BLaER1 treated with 17β-estradiol and CSF1 and Interleukin-3, amounts not matched to agents 10 nM and 100 nM (cell line): ENCODE results near the gene EFHD2.
A peak's percentile ranks its signal among the peaks of the same experiment; 100 is the strongest.
"Not testable (repeated sequence)": the region's sequence is repeated elsewhere in the genome, so short reads cannot be mapped to it uniquely, and the experiment has no call there.

Source experiments
- H3K27ac ChIP-seq, 11 experiments: shearing (Covaris generic); formaldehyde crosslinking; 2 replicates each; pipeline ENCODE4 v1.8.1; 2022
- H3K27me3 ChIP-seq, 11 experiments: shearing (Covaris generic); formaldehyde crosslinking; 2 replicates each; pipeline ENCODE4 v1.8.1; 2022
- H3K36me3 ChIP-seq, 11 experiments: shearing (Covaris generic); formaldehyde crosslinking; 2 replicates each; pipeline ENCODE4 v1.8.1; 2022
- H3K4me1 ChIP-seq, 10 experiments: shearing (Covaris generic); formaldehyde crosslinking; 2 replicates each; pipeline ENCODE4 v1.8.1; 2022
- H3K4me2 ChIP-seq, 11 experiments: shearing (Covaris generic); formaldehyde crosslinking; 2 replicates each; pipeline ENCODE4 v1.8.1; 2022
- H3K4me3 ChIP-seq, 10 experiments: shearing (Covaris generic); formaldehyde crosslinking; 2 replicates each; pipeline ENCODE4 v1.8.1; 2022
- H3K9ac ChIP-seq, 11 experiments: shearing (Covaris generic); formaldehyde crosslinking; 2 replicates each; pipeline ENCODE4 v1.8.1; 2022
- H3K9me3 ChIP-seq, 11 experiments: shearing (Covaris generic); formaldehyde crosslinking; replicated peaks in 1 of 11; 2 replicates each; pipeline ENCODE4 v1.8.1; 2022
- H4K20me1 ChIP-seq, 11 experiments: shearing (Covaris generic); formaldehyde crosslinking; 2 replicates each; pipeline ENCODE4 v1.8.1; 2022
- Cebpa-rat ChIP-seq, 11 experiments: shearing (Covaris generic); IDR thresholded peaks; 2 replicates each; pipeline ENCODE4 v1.8.1; 2022

EFHD2 gene

DNA sequence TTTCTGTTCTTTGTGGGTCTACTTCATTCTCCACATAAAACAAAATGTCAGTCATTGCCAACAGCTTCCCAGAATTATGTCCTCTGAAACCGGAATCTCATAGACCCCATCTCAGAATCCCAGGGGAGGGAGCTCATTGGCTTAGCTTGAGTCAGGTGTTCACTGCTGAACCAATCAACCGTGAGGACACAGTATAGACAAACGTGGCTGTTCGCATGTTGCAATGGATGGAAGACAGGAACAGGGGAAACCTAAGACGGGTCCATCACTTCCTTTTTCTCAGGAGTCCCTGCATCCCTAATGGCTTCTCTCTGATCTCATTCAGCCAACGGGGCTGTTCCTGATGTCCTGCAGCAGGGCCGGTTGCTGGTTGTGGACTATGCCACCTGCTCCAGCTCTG, 56.0 kb downstream of the EFHD2 start:
- Histone ChIP-seq H3K36me3 (no peaks in the 10 kb centered on the region), H3K4me1 (peaks cover 2 to 28% (median 9%) of the 10 kb centered on the region in 10 experiments), H4K20me1 (no peaks in the 10 kb centered on the region), H3K9ac (no peak overlapping the region), H3K9me3 (no peaks in the 10 kb centered on the region; a peak in 1 of 22 replicates), H3K4me3 (no peak overlapping the region), H3K27me3 (no peaks in the 10 kb centered on the region), H3K4me2 (peak overlapping the region in 3 of 11 experiments; percentile 6 to 23 (median 13); a peak in 2 of 22 replicates), H3K27ac (no peak overlapping the region)
- TF ChIP-seq Cebpa-rat (IDR thresholded peaks at IDR 0.05): no peak

DNA sequence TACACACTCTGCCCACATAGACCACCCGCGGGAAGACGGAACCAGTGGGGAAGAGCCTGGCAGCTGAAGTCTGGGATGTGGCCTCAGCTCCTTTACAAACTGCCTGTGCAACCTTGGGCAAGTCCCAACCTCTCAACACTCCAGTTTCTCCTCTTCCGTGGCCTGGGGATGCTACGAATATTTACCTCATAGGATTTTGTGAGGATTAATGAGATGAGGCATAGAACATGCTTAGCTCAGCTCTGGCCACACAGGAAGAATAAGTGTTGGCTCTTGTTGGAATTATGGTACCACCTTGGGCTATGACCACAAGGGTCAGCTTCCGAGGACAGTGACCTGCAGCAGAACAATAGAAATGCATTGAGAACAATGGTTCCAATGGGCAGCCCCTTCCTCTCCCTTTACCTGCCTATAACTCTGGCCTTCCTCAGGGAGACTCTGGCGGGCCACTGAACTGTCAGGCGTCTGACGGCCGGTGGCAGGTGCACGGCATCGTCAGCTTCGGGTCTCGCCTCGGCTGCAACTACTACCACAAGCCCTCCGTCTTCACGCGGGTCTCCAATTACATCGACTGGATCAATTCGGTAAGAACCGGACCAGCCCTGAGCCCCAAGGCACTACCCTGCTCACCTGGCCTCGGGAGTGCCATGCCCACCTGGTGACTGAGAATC, 57.4 kb downstream of the EFHD2 start:
- not testable (repeated sequence) for H3K9ac ChIP-seq, H3K27ac ChIP-seq, H3K4me3 ChIP-seq, H3K4me2 ChIP-seq, H3K9me3 ChIP-seq, H4K20me1 ChIP-seq, H3K36me3 ChIP-seq, H3K27me3 ChIP-seq
- peaks cover 0 to 26% (median 3%) of the 10 kb centered on the region in 10 experiments; a peak in 10 of 20 replicates for H3K4me1 ChIP-seq

GRCh38 chr1:15468145-15468544, 58.5 kb downstream of the EFHD2 start:
- no peak overlapping the region for H3K9ac ChIP-seq
- no peaks in the 10 kb centered on the region for H3K36me3 ChIP-seq

GRCh38 chr1:15469361-15469760, 59.7 kb downstream of the EFHD2 start:
- Histone ChIP-seq H3K27me3 (no peaks in the 10 kb centered on the region), H3K9ac (no peak overlapping the region), H3K4me3 (no peak overlapping the region), H3K36me3 (no peaks in the 10 kb centered on the region), H3K4me1 (peaks cover 0 to 17% (median 3%) of the 10 kb centered on the region in 10 experiments; a peak in 10 of 20 replicates), H3K9me3 (no peaks in the 10 kb centered on the region; a peak in 2 of 22 replicates), H3K27ac (no peak overlapping the region), H4K20me1 (no peaks in the 10 kb centered on the region), H3K4me2 (no peak overlapping the region)
- TF ChIP-seq Cebpa-rat (IDR thresholded peaks at IDR 0.05): no peak

More at GRCh38 chr1:15468145-15468544, 58.5 kb downstream of the EFHD2 start:
- Histone ChIP-seq H3K4me2 (no peak overlapping the region), H3K27me3 (no peaks in the 10 kb centered on the region), H3K9me3 (no peaks in the 10 kb centered on the region; a peak in 2 of 22 replicates), H4K20me1 (no peaks in the 10 kb centered on the region), H3K27ac (no peak overlapping the region), H3K4me3 (no peak overlapping the region), H3K4me1 (peaks cover 0 to 26% (median 3%) of the 10 kb centered on the region in 10 experiments; a peak in 10 of 20 replicates)
- TF ChIP-seq Cebpa-rat (IDR thresholded peaks at IDR 0.05): no peak

DNA sequence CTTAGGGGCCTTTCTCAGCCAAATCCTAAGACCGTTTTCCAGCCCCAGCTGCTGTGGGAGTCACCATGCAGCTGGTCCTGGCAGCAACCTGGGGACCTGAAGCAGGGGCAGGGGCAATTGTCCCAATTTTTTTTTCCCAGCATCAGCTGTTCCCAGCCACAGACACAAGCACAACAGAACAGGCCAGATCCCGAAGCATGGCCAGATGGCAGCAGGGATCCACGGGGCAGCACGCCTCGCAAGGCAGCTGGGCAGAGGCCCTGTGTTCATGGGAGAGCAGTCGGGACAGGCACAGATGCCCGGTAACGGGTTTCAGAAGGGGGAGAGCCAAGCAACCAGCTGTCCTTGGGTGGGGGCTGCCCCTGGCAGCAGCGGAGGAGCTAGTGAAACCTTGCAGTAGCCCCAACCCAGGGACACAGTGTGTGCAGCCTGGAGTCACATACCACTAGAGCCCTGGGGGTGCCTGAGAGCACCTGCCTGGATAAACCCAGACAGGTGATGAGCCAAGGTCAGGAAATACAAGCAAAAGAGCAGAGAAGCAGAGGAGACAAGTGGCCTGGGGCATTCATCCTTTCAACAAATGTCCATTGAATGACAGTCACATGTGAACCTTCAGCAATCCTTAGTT, 60.2 kb downstream of the EFHD2 start:
- H3K27me3 ChIP-seq, H3K36me3 ChIP-seq, H3K4me2 ChIP-seq, H3K27ac ChIP-seq, H3K9ac ChIP-seq, H4K20me1 ChIP-seq, H3K4me3 ChIP-seq, H3K9me3 ChIP-seq: not testable (repeated sequence)
- H3K4me1 ChIP-seq: peaks cover 0 to 11% (median 3%) of the 10 kb centered on the region in 10 experiments; a peak in 9 of 20 replicates

DNA sequence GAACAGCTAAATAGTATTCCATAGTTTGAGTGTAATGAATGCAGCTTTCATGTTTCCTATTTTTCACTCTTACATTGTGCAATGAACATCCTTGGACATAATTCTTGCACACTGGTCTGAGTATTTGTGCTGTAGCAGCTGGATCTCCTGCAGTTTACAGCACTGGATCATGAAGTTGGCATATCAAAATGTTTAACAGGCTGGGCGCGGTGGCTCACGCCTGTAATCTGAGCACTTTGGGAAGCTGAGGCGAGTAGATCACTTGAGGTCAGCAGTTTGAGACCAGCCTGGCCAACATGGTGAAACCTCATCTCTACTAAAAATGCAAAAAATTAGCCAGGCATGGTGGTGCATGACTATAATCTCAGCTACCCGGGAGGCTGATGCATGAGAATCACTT, 61.4 kb downstream of the EFHD2 start:
- H3K27ac ChIP-seq, H3K9ac ChIP-seq, H3K4me1 ChIP-seq, H3K36me3 ChIP-seq, H3K4me2 ChIP-seq, H4K20me1 ChIP-seq, H3K4me3 ChIP-seq, H3K9me3 ChIP-seq, H3K27me3 ChIP-seq: not testable (repeated sequence)

GRCh38 chr1:15471723-15472122, 62.0 kb downstream of the EFHD2 start:
- H3K4me1 ChIP-seq, H3K9ac ChIP-seq, H3K9me3 ChIP-seq, H3K4me2 ChIP-seq, H3K4me3 ChIP-seq, H3K36me3 ChIP-seq, H4K20me1 ChIP-seq, H3K27ac ChIP-seq, H3K27me3 ChIP-seq: not testable (repeated sequence)

- Histone ChIP-seq H3K4me3 (no peak overlapping the region), H3K36me3 (no peaks in the 10 kb centered on the region), H3K9me3 (no peaks in the 10 kb centered on the region; a peak in 2 of 22 replicates), H4K20me1 (no peaks in the 10 kb centered on the region), H3K27me3 (no peaks in the 10 kb centered on the region), H3K4me1 (peaks cover 0 to 5% (median 0%) of the 10 kb centered on the region in 10 experiments; a peak in 2 of 20 replicates), H3K4me2 (no peak overlapping the region), H3K9ac (no peak overlapping the region), H3K27ac (no peak overlapping the region)
- no peak for TF ChIP-seq Cebpa-rat (IDR thresholded peaks at IDR 0.05)
Observed at GRCh38 chr1:15472587-15472986, 62.9 kb downstream of the EFHD2 start.

DNA sequence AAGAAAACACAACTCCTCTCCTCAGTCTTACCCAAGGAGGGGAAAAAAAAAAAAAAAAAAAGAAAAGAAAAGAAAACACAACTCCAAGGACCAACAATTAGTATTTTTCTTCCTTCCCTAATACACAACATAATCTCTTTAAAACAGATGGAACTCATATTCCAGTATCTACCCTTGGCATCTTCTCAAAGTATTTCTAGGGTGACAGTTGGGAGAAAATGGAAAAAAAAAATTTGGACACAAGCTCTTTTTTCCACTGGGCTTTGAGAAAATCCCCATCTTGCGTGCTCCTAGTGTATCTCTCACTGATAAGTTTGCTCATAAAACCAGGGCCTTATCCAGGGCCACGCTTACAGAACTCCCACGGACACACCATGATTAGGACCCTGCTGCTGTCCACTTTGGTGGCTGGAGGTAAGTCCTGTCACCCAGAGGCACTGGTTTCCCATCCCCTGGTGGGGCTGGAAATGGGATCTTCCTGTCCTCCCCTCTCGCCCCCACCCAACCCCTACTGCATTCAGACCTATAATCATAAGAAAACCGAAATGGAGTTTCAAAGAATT, 66.1 kb downstream of the EFHD2 start, which contains the start of gene CELA2B:
Gene CELA2B, plus strand, starts transcription at position 353 of the 563 bp plus-strand sequence. Its CDS starts 22 bp downstream, at position 375.
- Histone ChIP-seq H3K27ac (no peak within 1 kb of the TSS), H3K4me1 (peaks cover 0 to 11% (median 0%) of the 10 kb centered on the region in 10 experiments; a peak in 3 of 20 replicates), H4K20me1 (no peaks in the 10 kb centered on the region), H3K9me3 (no peaks in the 10 kb centered on the region; a peak in 2 of 22 replicates), H3K4me2 (no peak within 1 kb of the TSS), H3K4me3 (no peak within 1 kb of the TSS), H3K36me3 (no peaks in the 10 kb centered on the region), H3K9ac (no peak within 1 kb of the TSS), H3K27me3 (no peaks in the 10 kb centered on the region)
- no peak for TF ChIP-seq Cebpa-rat (IDR thresholded peaks at IDR 0.05)

GRCh38 chr1:15476927-15477326, 67.2 kb downstream of the EFHD2 start:
- Histone ChIP-seq H3K9ac (no peak overlapping the region), H3K27ac (no peak overlapping the region), H3K36me3 (no peaks in the 10 kb centered on the region), H3K9me3 (no peaks in the 10 kb centered on the region), H3K4me3 (no peak overlapping the region), H3K27me3 (no peaks in the 10 kb centered on the region), H3K4me2 (no peak overlapping the region), H4K20me1 (no peaks in the 10 kb centered on the region), H3K4me1 (peaks cover 0 to 13% (median 0%) of the 10 kb centered on the region in 10 experiments; a peak in 3 of 20 replicates)
- TF ChIP-seq Cebpa-rat (IDR thresholded peaks at IDR 0.05): no peak
